Cortex of kidney (tissue), 1 donor: ENCODE measurements around the gene NFIA.

Source experiments
- DNase-seq: peaks from one replicate; lab custom pipeline; 2025; lab: John Stamatoyannopoulos, UW

Gene NFIA

DNA sequence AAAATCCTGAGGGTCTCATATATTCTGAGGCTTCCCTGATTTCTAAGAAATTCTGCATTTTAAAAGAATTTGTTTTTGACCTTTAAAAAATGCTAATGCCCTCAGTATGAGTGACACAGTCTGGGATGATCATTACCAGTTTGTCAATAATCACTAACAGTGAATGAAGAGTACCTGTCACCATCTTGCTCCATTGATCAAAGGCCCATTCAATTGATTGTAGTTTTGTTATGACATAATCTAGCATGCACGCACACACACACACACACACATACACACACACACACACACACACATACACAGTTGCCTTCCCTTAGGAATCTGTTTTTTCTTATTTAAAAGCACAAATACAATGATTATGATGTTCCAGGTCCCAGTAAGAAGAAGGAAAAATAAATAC is 250.4 kb downstream of the NFIA start:
- DNase-seq, result no peak

DNA sequence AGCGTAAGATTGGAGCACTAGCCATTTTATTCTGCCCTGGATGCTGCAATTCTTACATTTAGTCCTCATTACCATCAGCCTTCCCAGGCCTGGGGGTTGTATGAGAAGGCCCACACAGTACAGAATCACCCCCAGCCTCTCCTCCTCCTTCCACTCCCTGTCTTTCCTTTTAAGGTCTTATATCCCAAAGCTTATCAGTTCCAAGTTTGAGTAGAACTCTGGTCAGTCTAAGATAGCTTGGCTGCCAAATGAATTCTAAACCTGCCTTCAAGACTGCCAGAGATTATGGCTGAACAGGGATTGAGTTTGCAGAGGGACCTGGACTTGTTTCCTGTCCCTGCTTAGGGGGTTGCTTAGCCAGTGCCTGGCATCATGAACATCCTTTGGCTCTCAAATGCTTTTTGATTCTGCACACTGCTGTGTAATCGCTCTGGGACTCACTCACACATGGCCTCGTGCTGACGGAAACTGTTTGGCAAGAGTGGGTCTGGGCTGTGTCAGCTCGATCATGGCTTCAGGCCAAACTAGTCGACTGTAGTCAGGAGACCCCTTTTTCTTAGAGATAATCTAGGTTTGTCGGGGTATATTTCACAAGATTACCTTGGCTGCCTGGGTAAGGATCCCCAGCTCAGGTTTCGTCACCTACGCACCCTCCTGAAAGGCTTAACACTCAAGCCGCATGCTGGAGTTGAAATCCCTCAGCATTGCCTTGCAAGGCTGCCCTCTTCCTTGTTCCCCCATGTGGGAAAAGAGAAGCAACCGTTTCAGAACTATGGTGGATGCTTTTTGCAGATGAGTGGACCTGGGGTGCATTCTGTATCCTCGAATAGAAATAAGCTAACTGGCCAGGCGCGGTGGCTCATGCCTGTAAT is 252.6 kb downstream of the NFIA start:
- DNase-seq, result no peak

DNA sequence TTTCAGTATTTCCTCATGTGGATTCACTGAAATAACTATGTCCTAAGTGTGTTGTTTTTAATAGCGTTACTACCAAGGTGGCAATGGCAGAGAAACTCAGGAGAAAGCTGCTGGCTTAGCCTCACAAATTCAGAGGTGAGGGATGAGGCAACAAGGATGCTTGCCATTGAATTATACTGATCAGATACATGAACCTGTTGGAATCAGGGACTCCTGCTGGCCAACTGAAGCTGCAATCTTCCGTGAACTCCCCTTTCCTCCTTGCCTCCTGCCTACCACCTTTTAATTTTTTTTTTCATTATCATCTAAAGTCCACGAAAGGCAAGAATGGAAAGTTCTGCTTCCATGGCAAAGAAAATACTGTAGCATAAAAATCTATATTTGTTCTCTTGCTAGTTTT is 254.7 kb downstream of the NFIA start:
- no peak for DNase-seq

DNA sequence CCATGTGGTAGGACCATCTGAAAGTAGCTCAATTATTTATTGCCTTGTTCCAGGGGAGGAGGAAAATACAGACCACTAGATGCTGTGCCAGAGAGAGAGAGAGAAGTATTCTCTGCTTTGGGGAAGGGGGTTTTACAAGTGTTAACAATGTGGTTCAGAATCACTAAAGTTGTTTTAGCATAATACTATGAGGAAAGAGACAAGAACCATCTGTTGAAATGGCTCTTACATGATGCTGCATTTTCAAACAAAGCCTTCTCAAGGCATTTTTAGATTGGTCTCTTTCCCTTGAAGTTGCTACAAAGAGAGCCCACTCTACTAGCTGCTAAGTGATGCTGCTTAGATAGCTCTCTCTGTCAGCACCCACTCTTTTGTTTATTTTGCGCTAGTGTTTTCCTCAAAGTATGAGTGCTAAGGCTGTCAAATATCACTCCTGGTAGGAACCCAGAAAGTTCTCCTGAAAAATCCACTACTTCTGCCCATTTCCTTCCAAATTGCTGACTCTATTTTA is 255.1 kb downstream of the NFIA start:
- no peak for DNase-seq

DNA sequence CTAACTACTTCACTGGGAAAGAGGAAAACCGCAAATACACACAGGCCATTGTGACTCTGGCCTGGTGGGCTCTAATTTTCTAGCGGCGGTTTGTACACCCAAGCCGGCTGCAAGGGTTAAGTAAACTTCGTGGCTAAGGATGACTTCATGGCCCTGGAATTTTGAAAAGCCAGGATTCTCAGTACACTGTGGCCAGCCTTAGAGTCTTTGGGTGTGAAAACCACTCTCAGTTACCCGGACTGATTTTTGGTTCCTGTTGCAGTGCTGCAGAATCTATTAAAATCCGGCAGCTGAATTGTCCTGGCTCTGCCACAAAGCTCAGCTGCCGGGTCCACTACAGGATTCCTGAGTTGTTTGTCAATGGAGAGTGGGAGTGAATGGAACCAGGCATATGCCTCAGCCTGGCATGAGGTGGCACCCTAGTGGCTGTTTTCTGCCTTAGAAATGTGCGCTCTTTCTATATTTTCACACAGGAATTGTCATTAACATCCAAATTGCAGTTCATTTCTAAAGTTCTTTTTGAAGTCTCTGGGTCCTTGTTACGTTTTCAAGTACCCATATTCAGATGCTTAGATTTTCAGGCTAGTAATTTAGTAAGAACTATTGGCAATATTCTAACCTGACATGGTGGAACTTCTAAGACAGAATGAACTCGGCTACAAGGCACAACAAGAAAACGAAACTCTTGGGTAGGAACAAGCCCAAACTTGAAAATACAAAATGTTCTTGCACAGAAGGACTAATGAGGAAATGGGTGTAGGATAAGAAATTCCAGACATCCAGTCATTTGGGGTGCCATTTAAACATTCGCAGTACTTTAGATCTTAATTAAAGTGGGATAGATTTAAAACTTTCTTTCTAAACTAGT is 255.9 kb downstream of the NFIA start:
- DNase-seq, result no peak

DNA sequence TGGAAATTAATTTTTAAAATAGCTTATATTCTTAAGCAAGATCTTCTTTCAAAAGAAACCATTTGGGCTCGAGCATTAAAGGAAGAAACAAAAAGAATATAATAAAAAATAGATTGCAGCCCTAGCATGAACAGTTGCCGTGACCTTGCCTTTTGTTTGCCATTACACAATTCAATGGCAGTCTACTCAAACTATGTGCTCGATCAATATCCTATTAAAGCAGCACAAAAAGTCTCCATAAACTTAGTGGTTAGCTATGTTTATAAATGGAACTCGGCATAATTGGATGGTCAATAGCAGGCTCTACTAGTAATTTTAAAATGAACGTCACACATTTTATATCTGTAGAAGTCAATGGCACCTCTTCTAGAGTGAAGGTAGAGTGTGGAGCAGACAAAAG is 256.5 kb downstream of the NFIA start:
- DNase-seq, result no peak

DNA sequence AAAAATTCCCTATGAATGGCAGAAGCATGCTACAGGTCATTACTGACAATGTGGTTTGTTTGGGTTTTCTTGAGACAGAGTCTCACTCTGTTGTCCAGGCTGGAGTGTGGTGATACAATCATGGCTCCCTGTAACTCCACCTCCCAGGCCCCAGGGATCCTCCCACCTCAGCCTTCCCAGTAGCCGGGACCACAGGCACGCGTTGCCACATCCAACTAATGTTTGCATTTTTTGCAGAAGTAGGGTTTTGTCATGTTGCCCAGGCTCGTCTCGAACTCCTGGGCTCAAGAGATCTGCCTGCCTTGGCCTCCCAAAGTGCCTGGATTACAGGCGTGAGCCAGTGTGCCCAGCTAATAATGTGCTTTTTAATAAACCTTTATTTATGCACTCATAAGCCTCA is 259.1 kb downstream of the NFIA start:
- no peak for DNase-seq

DNA sequence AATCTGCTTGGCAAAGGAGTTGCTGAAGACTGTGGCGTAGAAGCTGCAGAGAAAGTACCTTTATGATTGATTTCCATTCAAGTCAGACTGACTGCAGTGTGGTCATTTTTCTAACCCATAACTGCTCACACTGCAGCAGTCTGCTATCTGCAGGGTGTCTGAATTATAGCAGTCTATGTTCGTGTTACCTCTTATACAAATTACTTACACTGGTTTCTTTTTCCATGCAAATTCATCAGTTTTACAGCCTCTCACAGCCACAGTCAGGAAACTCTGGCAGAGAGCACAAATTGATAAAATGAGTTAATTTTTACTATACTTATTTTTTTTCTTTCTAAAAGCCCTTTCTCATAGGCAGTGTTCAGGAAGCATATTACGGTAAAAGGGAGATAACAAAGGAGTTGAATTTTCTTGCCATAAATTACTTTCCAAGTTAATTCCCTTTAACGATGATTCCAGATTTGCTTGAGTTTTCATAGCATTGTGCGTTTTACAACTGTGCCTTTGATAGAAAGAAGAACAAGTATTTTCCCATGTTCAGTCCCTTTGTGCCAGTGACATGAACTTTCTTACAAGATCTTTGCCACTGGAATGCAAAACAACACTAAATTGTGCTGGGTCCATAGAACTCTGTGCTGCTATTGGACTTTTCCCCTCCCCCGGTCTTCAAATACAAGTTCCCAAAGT is 261.5 kb downstream of the NFIA start:
- DNase-seq, result no peak

DNA sequence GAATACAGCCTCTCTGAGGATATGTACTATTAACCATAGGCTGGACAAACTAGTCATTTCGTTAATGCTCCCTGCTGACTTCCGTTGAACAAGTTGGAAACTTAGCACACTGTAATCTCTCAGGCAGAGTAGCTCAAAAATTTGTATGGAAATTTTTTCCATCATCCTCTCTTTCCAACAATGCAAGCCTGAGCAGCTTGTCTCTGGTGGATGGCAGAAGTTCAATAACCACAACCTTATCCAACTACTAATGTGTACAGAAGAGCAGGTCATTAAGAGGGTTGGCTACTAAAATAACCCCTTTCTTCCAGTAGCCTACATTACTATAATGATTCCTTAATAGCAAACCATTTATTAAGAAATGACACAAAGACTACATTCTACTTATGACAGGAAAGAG is 262.3 kb downstream of the NFIA start:
- no peak for DNase-seq

DNA sequence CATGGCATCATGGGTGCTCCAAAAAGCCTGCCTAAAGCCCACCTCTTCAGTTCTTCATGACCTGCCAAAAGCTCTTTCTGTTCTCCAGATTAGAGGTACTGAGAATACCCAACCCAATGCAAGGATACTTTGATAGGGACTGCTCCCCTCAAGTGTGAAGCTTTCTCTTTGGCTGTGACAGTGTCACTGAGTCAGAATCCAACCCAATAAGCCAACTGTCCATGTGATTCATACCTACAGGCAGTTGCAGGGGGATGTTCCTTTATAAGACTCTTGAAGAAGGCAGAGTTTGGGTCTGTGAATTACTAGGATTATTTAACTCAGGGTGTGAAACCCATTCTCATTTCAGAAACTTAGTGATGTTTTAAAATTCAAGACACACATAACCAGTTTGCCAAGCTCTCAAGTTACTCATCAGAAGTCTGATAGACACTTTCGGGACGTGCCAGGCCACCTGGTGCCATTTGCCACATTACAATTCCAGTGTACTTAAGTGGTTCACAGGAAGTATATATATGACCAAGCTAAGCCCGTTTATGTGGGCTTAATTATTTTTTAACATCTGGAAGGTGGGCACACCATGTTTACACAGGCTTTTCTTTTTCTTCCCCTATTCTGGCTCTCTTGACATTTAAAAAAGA is 265.8 kb downstream of the NFIA start:
- DNase-seq, result no peak

DNA sequence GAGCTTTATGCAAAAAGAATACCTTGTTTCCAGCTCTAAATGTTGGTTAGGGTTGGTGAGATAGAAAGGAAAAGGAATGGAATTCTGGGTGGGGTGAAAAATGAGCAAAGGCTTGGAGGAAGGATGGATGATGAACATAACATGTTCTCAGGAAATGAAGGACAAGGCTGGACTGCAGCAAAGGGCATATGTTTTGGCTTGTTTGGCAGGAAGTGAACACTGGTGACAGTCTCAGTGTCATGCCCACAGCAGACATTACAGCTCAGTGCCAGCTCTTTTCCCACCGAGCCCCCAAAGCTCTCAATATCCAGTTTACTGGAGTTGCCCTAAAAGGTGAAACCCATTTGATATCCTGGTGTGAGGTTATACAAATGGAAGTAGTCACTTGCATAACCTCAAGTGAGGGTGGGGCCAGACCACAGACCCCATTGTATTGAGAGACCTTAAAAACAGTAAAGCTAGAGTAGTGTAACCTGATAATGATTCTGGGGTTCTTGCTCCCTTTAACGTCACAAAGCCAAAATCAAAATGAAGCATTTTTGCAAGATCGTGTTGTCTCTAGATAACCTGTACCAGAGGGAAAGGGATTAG is 270.6 kb downstream of the NFIA start:
- no peak for DNase-seq

DNA sequence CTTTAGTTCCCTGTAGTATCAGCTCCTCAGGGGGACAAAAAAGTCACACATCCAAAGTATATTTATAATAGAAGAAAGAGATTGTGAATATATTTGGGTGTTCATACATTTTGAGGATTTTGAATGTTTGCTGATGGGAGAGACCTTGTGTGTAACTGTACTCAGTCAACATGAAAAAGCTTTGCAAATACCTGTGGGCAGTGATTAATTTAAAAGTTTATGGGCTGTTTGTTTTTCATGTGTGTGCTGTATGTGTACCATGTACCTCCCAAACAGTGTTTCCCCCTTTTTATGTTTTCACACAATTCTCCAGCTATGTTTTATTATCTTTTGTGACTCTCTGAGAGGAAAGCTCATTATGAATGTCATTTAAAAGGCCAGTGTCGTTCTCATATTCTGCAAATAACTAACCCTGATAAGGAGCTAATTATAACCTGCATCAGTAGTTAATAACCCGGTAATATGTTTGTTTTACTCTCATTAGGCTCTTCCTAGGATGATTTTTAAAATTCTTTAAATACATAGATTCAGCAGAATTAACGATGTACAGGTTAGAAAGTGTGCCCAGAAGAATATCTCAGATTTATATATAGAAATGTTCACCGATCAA is 271.5 kb downstream of the NFIA start:
- DNase-seq, result no peak

DNA sequence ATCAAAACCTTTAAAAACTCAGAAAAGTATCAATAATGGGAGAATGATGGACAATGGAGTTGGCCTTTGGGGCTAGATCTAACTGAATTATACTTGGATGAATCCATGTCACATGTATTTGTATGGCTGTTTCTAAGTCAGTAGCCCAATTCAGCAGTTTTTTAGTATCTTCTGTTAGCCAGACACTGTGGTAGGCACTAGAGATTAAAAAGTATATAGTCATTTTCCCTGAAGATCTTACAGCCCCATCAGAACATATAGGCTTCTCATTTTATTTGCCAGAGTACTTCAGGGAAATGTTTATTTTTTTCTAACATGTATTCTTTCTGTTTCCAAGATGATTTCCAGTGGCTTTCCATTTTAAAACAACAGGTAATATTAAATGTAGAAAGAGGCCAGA is 273.7 kb downstream of the NFIA start:
- DNase-seq, result no peak

DNA sequence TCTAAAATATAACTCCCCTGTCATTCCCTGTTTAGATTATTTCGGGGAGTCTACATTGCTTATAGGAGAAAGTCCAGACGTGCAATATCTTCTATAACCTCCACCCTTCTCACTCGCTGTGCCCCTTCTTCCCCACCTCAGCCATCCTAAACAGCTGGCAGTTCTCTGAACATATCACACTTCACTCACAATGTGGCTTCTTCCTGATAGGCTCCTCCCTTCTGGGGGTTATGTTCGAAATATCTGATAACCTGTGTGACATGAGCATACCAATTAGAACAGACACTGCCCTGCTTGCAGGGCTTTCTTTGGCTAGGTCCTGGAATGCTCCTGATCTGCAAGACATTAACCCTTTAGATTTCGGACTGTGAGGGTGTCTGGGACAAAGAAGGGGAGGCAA is 274.6 kb downstream of the NFIA start:
- DNase-seq, result no peak

DNA sequence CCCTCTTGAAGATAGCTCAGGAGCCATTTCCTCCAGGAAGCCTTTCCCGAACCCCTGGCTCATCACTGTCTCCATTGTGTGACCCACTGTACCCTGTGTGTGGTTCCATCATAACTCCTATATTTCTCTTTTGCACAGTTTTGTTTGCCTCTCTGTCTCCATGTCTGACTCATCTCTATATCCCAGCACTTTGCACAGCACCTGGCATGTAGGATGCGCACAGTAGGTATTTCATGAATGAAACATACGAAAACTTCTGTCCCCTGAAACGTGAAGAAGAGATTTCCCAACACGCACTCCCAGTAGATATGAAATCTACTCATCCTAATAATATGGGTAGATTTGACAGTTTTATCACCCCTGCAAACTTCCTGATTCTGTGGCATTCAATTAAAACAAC is 275.2 kb downstream of the NFIA start:
- DNase-seq, result no peak

DNA sequence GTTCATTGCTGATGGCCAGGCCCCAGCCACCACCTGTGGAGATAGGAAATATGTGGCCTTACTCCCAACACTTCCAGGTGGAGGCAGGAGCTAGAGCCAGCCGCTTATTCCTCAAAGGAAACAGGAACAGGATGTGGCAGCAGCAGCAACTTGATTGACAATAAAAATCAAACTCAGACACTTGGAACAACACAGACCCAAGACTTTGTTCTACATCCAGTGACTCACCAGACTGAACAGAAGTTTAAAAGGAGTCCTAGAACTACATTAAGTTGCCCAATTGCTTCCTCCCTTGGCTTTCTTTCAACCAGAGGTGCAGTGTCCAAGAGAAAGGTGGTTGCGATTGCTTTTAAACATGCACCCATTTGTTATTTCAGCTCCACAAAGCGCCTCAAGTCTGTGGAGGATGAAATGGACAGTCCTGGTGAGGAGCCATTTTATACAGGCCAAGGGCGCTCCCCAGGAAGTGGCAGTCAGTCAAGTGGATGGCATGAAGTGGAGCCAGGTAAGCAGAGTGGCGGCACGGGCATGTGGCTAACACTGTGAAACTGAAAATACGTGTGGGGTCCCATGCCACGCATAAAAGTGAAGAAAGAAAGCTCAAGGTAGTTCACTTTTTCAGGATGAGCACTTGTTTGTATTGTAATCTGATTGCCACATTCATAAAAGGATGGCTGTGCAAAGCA is 276.6 kb downstream of the NFIA start:
- DNase-seq, result no peak

DNA sequence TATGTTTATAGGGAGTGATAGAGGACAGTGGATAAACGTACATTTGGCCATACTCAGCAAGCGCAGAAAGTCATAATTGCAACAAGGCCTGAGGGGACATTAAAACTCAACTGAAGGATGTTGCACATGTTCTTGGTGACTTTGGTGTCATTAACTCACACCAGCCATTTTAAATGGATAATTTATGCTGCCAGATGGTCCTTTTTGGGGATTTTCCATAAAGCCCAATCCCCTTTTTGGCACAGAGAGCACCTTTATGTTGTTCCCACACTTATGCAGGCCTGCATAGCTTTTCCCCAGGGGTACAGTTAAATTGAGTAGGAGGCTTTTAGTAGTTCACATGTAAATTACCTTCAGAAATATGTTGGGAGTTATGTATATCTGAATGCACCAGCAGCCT is 279.6 kb downstream of the NFIA start:
- DNase-seq, result no peak

DNA sequence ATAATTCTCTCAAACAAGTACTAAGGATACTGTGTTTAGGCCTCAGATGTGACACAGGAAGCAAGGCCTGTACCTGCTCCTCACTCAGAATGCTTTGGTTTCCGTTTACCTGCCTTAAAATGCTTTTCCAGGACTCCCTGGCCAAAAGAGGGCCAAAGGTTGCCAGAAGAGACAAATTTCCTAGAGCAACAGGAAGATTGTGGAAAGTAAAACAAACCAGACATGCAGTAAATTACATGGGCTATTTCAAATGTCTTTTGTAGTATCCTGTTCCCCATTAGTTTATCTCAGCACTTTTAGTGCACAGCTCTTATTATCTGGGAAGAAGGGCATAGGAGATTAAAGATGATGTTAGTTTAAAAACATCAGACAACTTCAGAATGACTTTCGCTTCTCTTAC is 280.0 kb downstream of the NFIA start:
- DNase-seq, result no peak

DNA sequence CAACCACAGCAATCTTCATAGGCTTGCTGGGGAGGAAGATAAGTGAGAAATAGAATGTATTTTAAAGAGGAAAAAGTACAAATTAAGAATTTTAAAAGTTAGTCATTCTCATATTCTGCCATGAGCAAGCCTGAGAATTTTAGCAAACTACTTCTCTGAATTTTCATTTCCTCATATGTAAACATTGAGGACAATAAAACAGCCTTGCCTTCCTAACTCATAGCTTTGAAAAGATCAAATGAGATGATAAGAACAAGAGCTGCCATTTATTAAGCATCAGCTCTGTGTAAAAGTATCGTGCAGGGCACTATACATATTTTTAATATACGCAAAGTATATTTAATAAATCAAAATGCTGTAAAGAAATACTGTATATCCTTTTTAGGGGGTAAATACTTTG is 286.0 kb downstream of the NFIA start:
- no peak for DNase-seq

DNA sequence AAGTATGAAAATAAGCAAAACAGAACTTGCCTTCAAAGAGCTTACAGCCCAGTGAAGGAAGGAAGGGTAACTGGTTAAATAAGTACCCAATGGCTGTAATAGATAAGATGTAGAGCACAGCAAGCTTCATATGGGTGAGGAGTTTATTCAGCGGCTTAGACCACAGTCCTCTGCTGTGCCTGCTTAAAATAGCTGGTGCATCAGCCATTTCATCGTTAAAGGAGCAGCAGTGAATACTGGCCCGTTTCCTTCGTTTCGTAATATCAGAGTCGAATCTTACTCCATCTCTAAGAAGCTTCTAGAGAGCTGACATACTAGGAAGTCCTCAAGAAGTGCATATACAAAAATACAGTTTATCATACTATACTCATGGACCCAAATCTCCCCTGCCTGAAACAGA is 286.5 kb downstream of the NFIA start:
- no peak for DNase-seq
